ENCODE measurements around the gene JAKMIP3.

DNA sequence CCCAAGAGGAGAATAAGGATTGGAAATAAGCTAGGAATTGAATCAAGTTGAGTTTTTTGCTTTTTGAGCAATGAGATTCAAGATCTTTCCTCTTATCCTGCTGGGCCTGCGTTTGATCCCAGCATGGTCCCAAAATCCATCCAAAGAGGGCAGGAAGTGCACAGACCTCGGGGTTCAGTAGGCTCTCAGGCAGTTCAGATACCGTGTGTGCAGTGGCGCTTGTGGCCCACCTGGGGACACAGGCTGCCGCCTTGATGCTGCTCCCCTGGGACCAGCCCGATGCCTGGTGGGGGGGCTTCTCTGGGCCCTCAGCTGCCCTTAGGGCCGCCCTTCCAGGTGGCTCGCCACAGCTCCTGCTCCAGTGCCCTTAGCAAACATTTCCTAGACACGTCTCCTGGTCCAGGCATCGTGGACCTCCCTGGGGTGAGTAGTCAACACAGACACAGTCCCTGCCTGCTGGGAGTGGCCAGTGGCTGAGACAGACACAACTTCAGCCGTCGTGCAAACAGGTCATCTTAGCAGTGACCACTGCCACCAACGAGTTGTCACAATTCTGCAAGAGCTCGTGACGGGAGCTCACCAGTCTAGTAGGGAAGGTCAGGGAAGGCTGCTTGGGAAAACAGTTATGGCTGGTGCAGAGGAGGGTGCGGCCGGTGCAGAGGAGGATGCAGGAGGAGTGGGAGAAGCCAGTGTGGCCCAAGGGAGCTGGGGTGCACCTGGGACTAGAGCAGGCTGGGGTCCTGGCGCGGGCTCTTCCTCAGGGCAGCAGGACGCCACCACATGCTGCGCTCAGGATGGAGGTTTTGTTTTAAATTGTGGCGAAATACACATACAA is 21.7 kb upstream of the JAKMIP3 start:
- TF ChIP-seq NFXL1 (IDR thresholded peaks at IDR 0.05; ENCODE audit: borderline replicate concordance) = no peak
- no peak for TF ChIP-seq SREBF2 (IDR thresholded peaks at IDR 0.05; ENCODE audit: low read length)
- TF ChIP-seq, protein P1, sequence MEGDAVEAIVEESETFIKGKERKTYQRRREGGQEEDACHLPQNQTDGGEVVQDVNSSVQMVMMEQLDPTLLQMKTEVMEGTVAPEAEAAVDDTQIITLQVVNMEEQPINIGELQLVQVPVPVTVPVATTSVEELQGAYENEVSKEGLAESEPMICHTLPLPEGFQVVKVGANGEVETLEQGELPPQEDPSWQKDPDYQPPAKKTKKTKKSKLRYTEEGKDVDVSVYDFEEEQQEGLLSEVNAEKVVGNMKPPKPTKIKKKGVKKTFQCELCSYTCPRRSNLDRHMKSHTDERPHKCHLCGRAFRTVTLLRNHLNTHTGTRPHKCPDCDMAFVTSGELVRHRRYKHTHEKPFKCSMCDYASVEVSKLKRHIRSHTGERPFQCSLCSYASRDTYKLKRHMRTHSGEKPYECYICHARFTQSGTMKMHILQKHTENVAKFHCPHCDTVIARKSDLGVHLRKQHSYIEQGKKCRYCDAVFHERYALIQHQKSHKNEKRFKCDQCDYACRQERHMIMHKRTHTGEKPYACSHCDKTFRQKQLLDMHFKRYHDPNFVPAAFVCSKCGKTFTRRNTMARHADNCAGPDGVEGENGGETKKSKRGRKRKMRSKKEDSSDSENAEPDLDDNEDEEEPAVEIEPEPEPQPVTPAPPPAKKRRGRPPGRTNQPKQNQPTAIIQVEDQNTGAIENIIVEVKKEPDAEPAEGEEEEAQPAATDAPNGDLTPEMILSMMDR (IDR thresholded peaks at IDR 0.05 in 2 of 3, conservative IDR thresholded peaks at IDR 0.05 in 1 of 3; ENCODE audit: control insufficient read depth in 2 of 3, extremely low read depth in 1 of 3, insufficient read depth in 1 of 3, low read depth in 3 of 3, low read length in 3 of 3) = no peak
- TF ChIP-seq, protein P2, sequence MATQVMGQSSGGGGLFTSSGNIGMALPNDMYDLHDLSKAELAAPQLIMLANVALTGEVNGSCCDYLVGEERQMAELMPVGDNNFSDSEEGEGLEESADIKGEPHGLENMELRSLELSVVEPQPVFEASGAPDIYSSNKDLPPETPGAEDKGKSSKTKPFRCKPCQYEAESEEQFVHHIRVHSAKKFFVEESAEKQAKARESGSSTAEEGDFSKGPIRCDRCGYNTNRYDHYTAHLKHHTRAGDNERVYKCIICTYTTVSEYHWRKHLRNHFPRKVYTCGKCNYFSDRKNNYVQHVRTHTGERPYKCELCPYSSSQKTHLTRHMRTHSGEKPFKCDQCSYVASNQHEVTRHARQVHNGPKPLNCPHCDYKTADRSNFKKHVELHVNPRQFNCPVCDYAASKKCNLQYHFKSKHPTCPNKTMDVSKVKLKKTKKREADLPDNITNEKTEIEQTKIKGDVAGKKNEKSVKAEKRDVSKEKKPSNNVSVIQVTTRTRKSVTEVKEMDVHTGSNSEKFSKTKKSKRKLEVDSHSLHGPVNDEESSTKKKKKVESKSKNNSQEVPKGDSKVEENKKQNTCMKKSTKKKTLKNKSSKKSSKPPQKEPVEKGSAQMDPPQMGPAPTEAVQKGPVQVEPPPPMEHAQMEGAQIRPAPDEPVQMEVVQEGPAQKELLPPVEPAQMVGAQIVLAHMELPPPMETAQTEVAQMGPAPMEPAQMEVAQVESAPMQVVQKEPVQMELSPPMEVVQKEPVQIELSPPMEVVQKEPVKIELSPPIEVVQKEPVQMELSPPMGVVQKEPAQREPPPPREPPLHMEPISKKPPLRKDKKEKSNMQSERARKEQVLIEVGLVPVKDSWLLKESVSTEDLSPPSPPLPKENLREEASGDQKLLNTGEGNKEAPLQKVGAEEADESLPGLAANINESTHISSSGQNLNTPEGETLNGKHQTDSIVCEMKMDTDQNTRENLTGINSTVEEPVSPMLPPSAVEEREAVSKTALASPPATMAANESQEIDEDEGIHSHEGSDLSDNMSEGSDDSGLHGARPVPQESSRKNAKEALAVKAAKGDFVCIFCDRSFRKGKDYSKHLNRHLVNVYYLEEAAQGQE (IDR thresholded peaks at IDR 0.05; ENCODE audit: low read depth, low read length) = no peak
- no peak for TF ChIP-seq POLR2AphosphoS5 (IDR thresholded peaks at IDR 0.05; ENCODE audit: low read length)
- TF ChIP-seq SUZ12 (IDR thresholded peaks at IDR 0.05; ENCODE audit: unreplicated experiment) = no peak
- TF ChIP-seq ZNF274 (IDR thresholded peaks at IDR 0.05; ENCODE audit: insufficient read depth, insufficient read length) = no peak
- no peak for TF ChIP-seq NRF1 (conservative IDR thresholded peaks at IDR 0.05; ENCODE audit: low read depth, low read length)
- no peak for TF ChIP-seq EZH2 (IDR thresholded peaks at IDR 0.05; ENCODE audit: borderline replicate concordance, control insufficient read depth, low read depth, low read length)
- no peak for TF ChIP-seq FOXM1 (IDR thresholded peaks at IDR 0.05; ENCODE audit: low read depth, low read length)
- TF ChIP-seq POLR2A (IDR thresholded peaks at IDR 0.05; ENCODE audit: low read depth, low read length) = no peak
- TF ChIP-seq CEBPB (IDR thresholded peaks at IDR 0.05; ENCODE audit: borderline replicate concordance in 1 of 2, low read depth in 2 of 2, low read length in 2 of 2) = no peak
- no peak for TF ChIP-seq EP300 (IDR thresholded peaks at IDR 0.05; ENCODE audit: borderline replicate concordance in 1 of 2, control insufficient read depth in 1 of 2, low read depth in 2 of 2, low read length in 2 of 2)
- no peak for TF ChIP-seq RCOR1 (conservative IDR thresholded peaks at IDR 0.05; ENCODE audit: low read depth, low read length)

Data from GM12878 (cell line).